Lower lobe of right lung (tissue), 2 donors: ENCODE data around the gene PCDHA2. TPM values are rescaled to one million over a fixed set of nuclear protein-coding genes. Genes with fewer than 3 reads are reported as not detected.
"Not testable (repeated sequence)": the region's sequence is repeated elsewhere in the genome, so short reads cannot be mapped to it uniquely, and the experiment has no call there.

Experiments
- ATAC-seq, 2 donors: fragments of 200-7000 bp; cut with Tn5 transposase; one replicate each; pipeline ENCODE4 v1.9.1; 2020 to 2022; ENCODE audit warnings: mild to moderate bottlenecking in 2 of 2, moderate library complexity in 2 of 2
- DNase-seq: peaks from one replicate; pipeline ENCODE4 v3.0.0-alpha.2; 2020
- H3K27ac ChIP-seq: fragments of 200-600 bp; one replicate; pipeline ENCODE4 v1.8.0; 2022
- H3K27me3 ChIP-seq: fragments of 200-600 bp; one replicate; pipeline ENCODE4 v1.8.0; 2022; ENCODE audit warnings: low read depth
- H3K36me3 ChIP-seq: fragments of 200-600 bp; one replicate; pipeline ENCODE4 v1.8.0; 2022; ENCODE audit warnings: mild to moderate bottlenecking
- H3K4me1 ChIP-seq: fragments of 200-600 bp; one replicate; pipeline ENCODE4 v1.8.0; 2022
- H3K4me3 ChIP-seq: fragments of 200-600 bp; one replicate; pipeline ENCODE4 v1.8.0; 2022; ENCODE audit warnings: mild to moderate bottlenecking
- H3K9me3 ChIP-seq: fragments of 200-600 bp; one replicate; pipeline ENCODE4 v1.8.0; 2022
- CTCF ChIP-seq: fragments of 200-600 bp; IDR thresholded peaks from one replicate; pipeline ENCODE4 v1.8.0; 2022; ENCODE audit warnings: antibody characterized with exemption, mild to moderate bottlenecking
- intact Hi-C: fragments of 100-400 bp; cut with DNase I; formaldehyde crosslinking; loops from one replicate; pipeline ENCODE4 v1.11.0; 2022
- total RNA-seq: library from RNA; stranded (reverse); fragmentation: NEBNext Ultra II Directional; extraction: Animal tissue kit (Norgen Biotek cat#: 25700); gene quantifications from one replicate; pipeline ENCODE4 v1.2.1, GENCODE V29; 2021
- donor health status: DM: no; HTN: yes; CAD: no; lungs with severe emphysema.

The PCDHA2 gene
- total RNA-seq, 1 donor from 2014 or later, result not detected

- ATAC-seq (no peak), DNase-seq (peak; percentile 29)
- H3K36me3 ChIP-seq, result no peaks in the 10 kb centered on the region
- peaks cover 17% of the 10 kb centered on the region for H3K27me3 ChIP-seq
- H3K27ac ChIP-seq, result no peak within 1 kb of the TSS
- no peak within 1 kb of the TSS for H3K4me3 ChIP-seq
- no peaks in the 10 kb centered on the region for H3K4me1 ChIP-seq
- intact Hi-C loops, result no loop called here
- TF ChIP-seq CTCF, result no peak
- H3K9me3 ChIP-seq, result peaks cover 57% of the 10 kb centered on the region
These were observed 8.6 kb upstream of the PCDHA2 start, which contains the start of gene PCDHA1 for GRCh38 chr5:140785905-140786686. PCDHA1 (plus strand) TSS chr5:140786140.

GRCh38 chr5:140787422-140787821, 7.2 kb upstream of the PCDHA2 start:
- peaks cover 17% of the 10 kb centered on the region for H3K27me3 ChIP-seq
- H3K4me3 ChIP-seq, intact Hi-C loops, H3K36me3 ChIP-seq, ATAC-seq, H3K27ac ChIP-seq, H3K4me1 ChIP-seq: not testable (repeated sequence)
- DNase-seq, result peak; percentile 38
- H3K9me3 ChIP-seq, result peaks cover 51% of the 10 kb centered on the region

GRCh38 chr5:140787849-140788504, 6.7 kb upstream of the PCDHA2 start:
- H3K4me3 ChIP-seq, H3K36me3 ChIP-seq, ATAC-seq, intact Hi-C loops, H3K4me1 ChIP-seq, H3K27ac ChIP-seq: not testable (repeated sequence)
- peak; percentile 38 for DNase-seq
- Histone ChIP-seq H3K27me3 (peaks cover 17% of the 10 kb centered on the region), H3K9me3 (peaks cover 45% of the 10 kb centered on the region)

GRCh38 chr5:140791089-140791488, 3.6 kb upstream of the PCDHA2 start:
- TF ChIP-seq CTCF, result no peak
- Histone ChIP-seq H3K36me3 (no peaks in the 10 kb centered on the region), H3K27ac (no peak overlapping the region), H3K9me3 (peaks cover 42% of the 10 kb centered on the region), H3K4me1 (no peaks in the 10 kb centered on the region), H3K4me3 (no peak overlapping the region), H3K27me3 (peaks cover 17% of the 10 kb centered on the region)
- intact Hi-C loops, result no loop called here
- DNase-seq (no peak), ATAC-seq (no peak)

- no peak overlapping the region for H3K27ac ChIP-seq
- intact Hi-C loops, result no loop called here
- H3K36me3 ChIP-seq, result no peaks in the 10 kb centered on the region
- H3K4me1 ChIP-seq, result no peaks in the 10 kb centered on the region
- no peak for TF ChIP-seq CTCF
- no peak for ATAC-seq
- H3K4me3 ChIP-seq, result peak overlapping the region; percentile 17
- no peak for DNase-seq
- H3K27me3 ChIP-seq, result no peaks in the 10 kb centered on the region
- H3K9me3 ChIP-seq, result peaks cover 30% of the 10 kb centered on the region
These were observed 598 bp downstream of the PCDHA2 start for GRCh38 chr5:140795259-140795641.

- ATAC-seq, intact Hi-C loops, H3K27ac ChIP-seq, H3K27me3 ChIP-seq, DNase-seq, H3K36me3 ChIP-seq, H3K4me1 ChIP-seq, H3K4me3 ChIP-seq: not testable (repeated sequence)
- H3K9me3 ChIP-seq, result peaks cover 25% of the 10 kb centered on the region
These were observed 1.5 kb downstream of the PCDHA2 start for GRCh38 chr5:140796072-140796717.

- TF ChIP-seq CTCF, result no peak
- ATAC-seq, result no peak
These were observed 2.1 kb downstream of the PCDHA2 start for GRCh38 chr5:140796718-140797095.

More at GRCh38 chr5:140796718-140797095, 2.1 kb downstream of the PCDHA2 start:
- H3K27ac ChIP-seq, result no peak overlapping the region
- H3K9me3 ChIP-seq, result peaks cover 28% of the 10 kb centered on the region
- intact Hi-C loops, result no loop called here
- no peaks in the 10 kb centered on the region for H3K27me3 ChIP-seq
- no peak for DNase-seq
- no peak overlapping the region for H3K4me3 ChIP-seq
- no peaks in the 10 kb centered on the region for H3K4me1 ChIP-seq
- H3K36me3 ChIP-seq, result no peaks in the 10 kb centered on the region
